LNCAP (cell line): ENCODE data around the gene JDP2.

ENCODE experiments used
- TF ChIP-seq, protein P1 (sequence below): fragments of 450-650 bp; IDR thresholded peaks from 2 replicates; pipeline ENCODE4 v1.5.1; 2017; ENCODE audit warnings: mild to moderate bottlenecking

Gene JDP2

DNA sequence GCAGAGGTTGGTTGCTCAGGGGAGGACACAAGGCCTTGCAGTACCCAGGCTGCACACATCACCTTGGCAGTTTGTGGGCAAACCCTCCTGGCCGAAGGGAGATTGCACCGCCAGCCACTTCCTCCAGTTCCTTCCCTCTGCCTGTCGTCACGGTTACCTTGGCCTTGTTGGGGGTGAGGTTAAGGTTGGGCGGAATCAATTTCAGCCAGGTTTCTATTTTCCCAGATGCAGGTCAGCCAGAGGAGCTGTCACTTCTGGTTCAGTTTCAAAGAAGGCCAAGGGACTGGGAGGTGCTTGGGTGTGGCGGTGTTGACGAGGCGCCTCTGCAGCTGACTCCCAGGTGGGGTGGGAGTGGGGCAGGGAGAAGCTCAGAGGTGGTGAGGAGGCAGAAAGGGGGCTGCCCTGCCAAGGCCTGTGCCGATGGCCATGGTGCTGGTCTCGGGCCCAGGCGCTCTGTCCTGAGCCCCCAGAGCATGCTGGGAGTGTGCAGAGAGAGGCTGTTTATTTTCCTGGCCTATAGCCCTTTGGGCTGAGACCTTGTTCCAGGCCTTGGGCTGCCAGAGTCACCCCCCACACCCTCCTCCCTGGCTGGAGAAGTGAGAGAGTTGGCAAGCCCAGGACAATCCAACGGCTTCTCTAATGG, 31.4 kb downstream of the JDP2 start:
- TF ChIP-seq, protein P1, sequence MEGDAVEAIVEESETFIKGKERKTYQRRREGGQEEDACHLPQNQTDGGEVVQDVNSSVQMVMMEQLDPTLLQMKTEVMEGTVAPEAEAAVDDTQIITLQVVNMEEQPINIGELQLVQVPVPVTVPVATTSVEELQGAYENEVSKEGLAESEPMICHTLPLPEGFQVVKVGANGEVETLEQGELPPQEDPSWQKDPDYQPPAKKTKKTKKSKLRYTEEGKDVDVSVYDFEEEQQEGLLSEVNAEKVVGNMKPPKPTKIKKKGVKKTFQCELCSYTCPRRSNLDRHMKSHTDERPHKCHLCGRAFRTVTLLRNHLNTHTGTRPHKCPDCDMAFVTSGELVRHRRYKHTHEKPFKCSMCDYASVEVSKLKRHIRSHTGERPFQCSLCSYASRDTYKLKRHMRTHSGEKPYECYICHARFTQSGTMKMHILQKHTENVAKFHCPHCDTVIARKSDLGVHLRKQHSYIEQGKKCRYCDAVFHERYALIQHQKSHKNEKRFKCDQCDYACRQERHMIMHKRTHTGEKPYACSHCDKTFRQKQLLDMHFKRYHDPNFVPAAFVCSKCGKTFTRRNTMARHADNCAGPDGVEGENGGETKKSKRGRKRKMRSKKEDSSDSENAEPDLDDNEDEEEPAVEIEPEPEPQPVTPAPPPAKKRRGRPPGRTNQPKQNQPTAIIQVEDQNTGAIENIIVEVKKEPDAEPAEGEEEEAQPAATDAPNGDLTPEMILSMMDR, result no peak

DNA sequence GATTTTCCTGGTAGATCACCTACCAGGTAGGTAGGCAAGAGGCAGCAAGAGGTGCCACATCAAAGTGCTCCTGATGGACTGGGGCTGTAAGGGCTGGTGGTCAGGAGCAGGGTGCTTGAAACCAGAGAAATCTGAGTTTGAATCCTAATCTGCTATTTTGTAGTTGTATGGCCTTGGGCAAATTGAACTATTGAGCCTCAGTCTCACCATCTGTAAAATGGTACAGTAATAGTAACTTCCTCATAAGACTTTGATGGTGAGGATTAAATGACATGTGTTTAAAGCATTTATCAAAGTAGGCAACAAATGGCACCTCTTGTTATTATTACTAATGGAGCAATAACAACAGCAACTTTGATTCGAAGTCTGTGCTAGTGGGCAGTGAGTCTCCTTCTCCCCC, 32.0 kb downstream of the JDP2 start:
- TF ChIP-seq, protein P1, result no peak

DNA sequence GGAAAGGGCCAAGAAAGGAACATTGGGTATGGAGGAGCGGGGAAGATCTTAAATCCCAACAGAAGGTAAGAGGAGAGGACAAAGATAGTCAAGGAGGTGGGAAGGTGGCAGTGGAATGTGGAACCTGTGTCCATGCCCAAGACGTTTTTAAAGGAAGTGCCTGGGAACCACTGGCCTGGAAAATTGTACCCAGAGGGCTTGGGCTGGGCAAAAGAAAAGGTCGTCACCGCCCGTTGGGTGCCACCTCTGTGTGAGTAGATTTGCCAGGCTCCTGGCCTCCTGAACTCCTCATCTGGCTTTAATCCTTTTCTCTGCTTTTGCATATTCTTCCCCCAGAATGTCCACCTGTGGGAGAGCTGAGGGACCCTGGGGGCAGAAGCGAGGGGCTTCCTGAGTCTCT, 32.6 kb downstream of the JDP2 start:
- TF ChIP-seq, protein P1, result no peak

DNA sequence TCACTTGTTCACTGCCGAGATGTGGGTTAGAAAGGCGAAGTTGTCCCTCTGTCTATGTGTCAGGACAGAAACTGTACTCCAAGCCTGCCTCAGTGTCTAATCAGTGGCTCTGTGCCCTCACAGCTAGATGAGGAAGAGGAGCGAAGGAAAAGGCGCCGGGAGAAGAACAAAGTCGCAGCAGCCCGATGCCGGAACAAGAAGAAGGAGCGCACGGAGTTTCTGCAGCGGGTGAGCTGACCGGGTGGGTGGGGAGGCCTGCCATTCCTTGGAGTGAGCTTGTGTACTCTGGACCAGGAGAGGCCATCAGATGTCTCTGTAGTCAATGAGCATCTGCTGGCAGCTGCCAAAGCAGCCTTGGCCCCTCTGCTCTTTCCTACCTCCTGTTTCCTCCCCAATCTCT, 33.5 kb downstream of the JDP2 start:
- TF ChIP-seq, protein P1, result no peak

DNA sequence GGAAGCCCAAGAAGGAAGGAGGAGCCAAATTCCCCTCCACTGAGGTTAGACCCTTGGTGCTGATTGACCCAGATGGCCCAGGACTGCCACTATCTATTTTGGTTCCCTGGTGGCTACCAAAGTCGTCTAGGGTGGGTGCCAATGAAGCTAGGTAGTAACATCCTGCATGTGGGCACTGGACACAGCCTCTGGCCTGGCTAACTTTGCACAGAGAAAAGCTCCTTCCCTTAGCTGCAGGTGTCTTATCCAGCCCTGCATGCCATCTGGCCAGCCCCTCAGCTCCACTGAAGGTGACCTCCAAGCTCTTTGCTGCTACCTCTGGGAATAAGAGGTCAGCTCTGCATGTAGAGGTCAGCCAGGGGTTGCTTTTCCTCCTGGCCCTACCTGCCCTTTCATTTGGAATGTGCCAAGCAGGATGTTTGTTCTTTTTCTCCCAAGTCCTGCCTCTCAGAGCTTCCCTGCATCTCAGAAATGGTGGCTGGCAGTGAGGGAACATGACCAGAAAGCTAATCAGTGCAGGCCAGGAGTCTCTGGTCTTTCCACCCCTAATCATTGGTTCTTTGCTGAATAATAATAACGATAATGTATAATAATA, 34.0 kb downstream of the JDP2 start:
- TF ChIP-seq, protein P1, result no peak

DNA sequence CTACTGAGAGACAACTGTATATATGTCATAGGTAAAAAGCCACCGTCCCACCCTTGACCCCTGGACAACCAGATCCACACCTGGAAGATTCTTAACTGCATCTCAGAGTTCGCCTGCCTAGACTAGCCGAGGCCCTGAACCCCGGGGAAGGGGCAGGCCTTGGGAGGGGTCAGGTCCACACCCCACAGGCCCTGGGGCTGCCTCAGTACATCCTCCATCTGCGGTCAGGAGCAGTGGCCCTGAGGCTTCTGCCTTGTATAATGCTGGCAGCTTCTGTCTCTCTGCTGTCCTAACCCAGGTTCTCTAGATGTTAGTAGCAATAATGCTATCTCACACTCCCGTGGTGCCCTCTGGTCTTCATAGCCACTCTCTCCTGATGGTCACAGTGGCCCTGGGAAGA, 36.8 kb downstream of the JDP2 start:
- TF ChIP-seq, protein P1, result no peak

DNA sequence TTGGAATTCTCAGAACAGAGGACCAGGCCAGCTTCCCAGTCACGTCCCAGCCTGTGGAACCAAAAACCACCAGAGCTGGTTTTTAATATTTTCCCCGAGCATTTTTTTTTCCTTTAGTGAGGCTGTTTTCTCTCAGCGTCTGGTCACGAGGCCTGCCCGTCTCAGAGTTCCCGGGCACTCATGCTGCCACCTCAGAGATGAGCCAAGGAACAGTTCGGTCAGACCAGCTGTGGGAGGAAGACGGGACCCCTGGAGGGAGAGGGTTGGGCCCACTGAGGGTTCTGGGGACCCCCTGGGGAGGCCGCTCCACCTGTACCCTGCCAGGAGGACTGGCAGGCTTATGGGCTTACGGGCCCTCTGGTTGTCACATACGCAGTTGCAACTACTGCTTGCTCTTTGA, 39.9 kb downstream of the JDP2 start:
- TF ChIP-seq, protein P1, result no peak
